GM06990 (cell line): ENCODE measurements around the gene CFAP46.

Experiments used
- DNase-seq: peaks from one replicate; pipeline ENCODE4 v3.0.0-alpha.2; 2011; ENCODE audit not compliant: insufficient read length; ENCODE audit errors: extremely low read depth
- H3K27me3 ChIP-seq: replicated peaks from 2 replicates; pipeline ENCODE4 v1.6.0; 2011; ENCODE audit warnings: low read length; ENCODE audit not compliant: control insufficient read depth, insufficient read depth
- H3K36me3 ChIP-seq: 2 replicates; pipeline ENCODE4 v1.5.1; 2011; ENCODE audit warnings: low read length; ENCODE audit not compliant: control insufficient read depth, insufficient read depth
- H3K4me3 ChIP-seq: replicated peaks from 2 replicates; pipeline ENCODE4 v1.5.1; 2011; ENCODE audit warnings: low read depth, mild to moderate bottlenecking, control low read depth, low read length
- TF ChIP-seq, protein P1 (sequence below): IDR thresholded peaks from 2 replicates; pipeline ENCODE4 v1.5.1; 2011; ENCODE audit warnings: low read length, control low read depth, mild to moderate bottlenecking, inconsistent platforms; ENCODE audit not compliant: insufficient read depth, poor library complexity, severe bottlenecking

The CFAP46 gene

DNA sequence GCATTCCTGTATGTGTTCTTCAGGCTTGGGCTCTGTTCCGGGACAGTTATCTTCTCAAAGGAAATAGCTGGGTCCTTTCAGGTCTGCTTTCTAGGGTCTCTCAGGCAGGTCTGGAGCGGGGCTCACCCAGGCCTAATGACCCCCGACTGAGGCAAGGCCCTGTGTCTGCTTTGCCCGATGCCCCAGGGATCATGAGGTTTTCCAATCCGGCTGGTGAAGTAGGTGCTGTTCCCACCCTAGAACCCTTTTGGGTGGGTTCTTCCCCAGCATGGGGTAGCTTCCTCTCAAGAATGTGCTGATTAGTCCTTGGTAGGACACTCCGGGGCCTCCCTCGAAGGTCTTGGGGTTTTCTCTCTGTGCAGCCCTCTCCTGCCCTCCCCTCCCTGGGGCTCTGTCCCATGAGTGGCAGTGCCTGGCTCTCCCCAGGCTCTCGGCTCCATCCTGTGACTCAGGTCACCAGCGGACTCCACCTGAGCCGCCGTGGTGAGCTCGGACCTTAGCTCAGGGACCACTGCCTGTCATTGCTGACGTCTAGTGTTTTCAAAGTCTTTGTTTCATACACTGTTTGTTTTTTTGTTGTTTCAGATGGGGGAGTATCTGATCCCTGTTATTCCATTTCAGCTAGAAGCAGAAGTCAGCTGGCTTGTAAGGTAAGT lies 85.4 kb downstream of the CFAP46 start:
- TF ChIP-seq, protein P1, sequence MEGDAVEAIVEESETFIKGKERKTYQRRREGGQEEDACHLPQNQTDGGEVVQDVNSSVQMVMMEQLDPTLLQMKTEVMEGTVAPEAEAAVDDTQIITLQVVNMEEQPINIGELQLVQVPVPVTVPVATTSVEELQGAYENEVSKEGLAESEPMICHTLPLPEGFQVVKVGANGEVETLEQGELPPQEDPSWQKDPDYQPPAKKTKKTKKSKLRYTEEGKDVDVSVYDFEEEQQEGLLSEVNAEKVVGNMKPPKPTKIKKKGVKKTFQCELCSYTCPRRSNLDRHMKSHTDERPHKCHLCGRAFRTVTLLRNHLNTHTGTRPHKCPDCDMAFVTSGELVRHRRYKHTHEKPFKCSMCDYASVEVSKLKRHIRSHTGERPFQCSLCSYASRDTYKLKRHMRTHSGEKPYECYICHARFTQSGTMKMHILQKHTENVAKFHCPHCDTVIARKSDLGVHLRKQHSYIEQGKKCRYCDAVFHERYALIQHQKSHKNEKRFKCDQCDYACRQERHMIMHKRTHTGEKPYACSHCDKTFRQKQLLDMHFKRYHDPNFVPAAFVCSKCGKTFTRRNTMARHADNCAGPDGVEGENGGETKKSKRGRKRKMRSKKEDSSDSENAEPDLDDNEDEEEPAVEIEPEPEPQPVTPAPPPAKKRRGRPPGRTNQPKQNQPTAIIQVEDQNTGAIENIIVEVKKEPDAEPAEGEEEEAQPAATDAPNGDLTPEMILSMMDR, result no peak
- DNase-seq, result no peak
- Histone ChIP-seq H3K36me3 (no peaks in the 10 kb centered on the region), H3K27me3 (no peaks in the 10 kb centered on the region), H3K4me3 (no peak overlapping the region)

GRCh38 chr10:132855889-132856288 lies 86.5 kb downstream of the CFAP46 start:
- no peaks in the 10 kb centered on the region for H3K36me3 ChIP-seq
- H3K4me3 ChIP-seq, result no peak overlapping the region
- TF ChIP-seq, protein P1, result no peak
- DNase-seq, result no peak
- no peaks in the 10 kb centered on the region for H3K27me3 ChIP-seq

- no peak overlapping the region for H3K4me3 ChIP-seq
- DNase-seq, result no peak
- no peaks in the 10 kb centered on the region; the same call in 1 of the 2 replicates for H3K27me3 ChIP-seq
- TF ChIP-seq, protein P1, result no peak
- no peaks in the 10 kb centered on the region for H3K36me3 ChIP-seq
These were observed 90.9 kb downstream of the CFAP46 start for GRCh38 chr10:132851451-132851850.

DNA sequence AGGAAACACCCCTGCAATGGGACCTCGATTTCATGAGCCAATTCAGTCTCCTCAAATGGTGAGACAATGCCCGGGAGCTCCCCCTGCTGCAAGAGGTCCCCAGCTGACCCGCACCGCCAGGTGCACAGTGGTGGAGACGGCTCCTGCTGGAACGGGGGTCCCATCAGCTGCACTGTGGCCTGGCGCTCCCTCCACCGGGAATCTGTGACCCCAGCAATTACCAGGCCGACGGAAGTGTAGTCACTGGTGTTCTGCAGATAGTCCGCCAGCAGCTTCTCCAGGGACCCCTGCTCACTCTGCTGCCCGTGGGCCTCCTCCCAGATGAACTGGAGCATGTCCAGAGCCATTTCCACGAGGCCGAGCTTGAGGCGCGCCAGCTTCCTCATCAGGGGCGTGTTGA lies 91.5 kb downstream of the CFAP46 start:
- TF ChIP-seq, protein P1, result no peak
- Histone ChIP-seq H3K27me3 (no peaks in the 10 kb centered on the region; the same call in 1 of the 2 replicates), H3K4me3 (no peak overlapping the region), H3K36me3 (no peaks in the 10 kb centered on the region)
- DNase-seq, result no peak

DNA sequence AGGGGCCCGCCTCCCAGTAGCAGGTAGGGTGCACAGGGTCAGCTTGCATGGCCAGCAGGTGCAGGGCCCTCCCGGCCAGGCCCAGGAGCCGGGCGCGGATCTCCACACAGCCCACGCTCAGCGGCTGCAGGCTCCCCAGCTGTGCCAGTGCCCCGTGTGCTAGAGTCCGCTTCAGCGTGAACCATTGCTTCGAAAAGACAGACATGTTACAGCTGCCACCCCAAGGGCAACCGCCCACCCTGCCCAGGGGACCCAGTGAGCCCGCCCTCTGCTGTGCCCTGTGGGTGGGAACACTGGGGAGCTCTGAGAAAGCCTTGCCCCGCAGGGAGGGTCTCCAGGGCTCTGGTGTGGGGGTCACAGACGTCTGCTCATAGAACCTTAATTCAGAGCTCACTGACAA lies 92.1 kb downstream of the CFAP46 start:
- H3K36me3 ChIP-seq, result no peaks in the 10 kb centered on the region

More for the DNA sequence above, 92.1 kb downstream of the CFAP46 start:
- TF ChIP-seq, protein P1, result no peak
- H3K27me3 ChIP-seq, result no peaks in the 10 kb centered on the region; the same call in 1 of the 2 replicates
- H3K4me3 ChIP-seq, result no peak overlapping the region
- DNase-seq, result no peak
